ENCODE data around the gene FOXS1.

FOXS1 gene

DNA sequence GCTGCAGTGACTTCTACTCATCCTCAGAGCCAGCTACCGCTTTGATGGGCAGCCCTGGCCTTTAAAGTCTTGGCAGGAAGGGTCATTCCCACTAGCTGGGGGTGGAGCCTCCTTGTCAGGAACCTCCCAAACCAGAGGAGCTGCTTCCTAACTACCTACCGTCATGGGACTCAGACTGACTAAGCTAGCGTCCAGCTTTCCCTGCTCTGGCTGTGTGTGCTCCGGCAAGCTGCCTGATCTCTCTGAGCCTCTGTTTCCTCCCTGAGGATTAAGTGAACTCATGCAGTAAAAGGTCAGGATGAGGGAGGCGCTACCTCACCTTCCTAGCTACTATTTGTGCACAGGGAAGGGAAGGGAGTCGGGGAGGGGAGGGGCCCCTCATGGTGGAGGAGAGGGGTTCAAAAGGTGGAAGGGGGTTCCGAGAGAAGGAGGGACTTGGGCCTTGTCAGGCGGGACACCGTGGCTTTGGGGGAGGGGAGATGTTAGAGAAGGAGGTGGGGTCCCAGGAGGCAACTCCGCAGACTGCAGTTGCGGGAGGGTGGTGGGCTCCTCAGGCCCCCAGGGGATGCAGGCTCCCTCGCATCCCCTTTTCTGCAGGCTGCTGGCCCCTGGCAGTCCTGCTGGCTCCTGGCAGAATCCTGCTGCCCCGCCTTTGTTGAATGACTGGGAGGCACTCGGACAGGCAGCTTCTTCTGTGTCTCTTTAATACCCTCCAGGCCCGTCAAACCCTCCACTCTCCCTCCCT, 15.2 kb upstream of the FOXS1 start:
- no peak for DNase-seq

- no peak for DNase-seq
Observed at GRCh38 chr20:31859998-31860380, 14.6 kb upstream of the FOXS1 start.

DNA sequence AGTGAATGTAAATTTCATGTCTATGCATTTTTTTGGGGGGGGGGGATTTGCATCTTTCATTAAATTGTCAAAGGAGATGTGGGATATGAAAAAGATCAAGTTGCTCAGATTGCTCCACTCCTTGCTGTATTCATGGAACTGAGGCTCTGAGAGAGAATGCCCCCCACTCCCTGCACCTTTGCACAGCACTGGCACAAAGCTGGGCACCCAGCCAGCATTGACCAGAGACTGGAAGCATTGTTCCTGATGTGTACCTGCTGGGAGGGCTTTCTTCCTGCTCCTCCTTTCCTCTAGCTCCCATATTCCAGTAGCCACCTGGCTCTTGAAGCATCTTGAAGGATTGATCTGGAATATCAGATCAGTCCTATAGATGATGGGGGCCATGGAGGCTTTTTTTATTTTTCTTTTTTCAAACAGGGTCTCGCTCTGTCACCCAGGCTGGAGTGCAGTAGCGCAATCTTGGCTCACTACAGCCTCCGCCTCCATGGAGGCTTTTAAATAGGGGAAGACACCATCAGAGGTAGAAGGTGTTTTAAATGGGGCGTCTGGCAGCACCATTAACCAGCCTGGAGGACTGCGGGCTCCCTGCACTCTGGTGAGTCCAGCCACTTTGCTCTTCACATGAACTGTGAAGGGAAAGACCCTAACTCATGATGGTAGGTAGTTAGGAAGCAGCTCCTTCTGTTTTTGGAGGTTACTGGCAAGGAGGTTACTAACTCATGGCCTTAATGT, 14.0 kb upstream of the FOXS1 start:
- DNase-seq, result no peak

DNA sequence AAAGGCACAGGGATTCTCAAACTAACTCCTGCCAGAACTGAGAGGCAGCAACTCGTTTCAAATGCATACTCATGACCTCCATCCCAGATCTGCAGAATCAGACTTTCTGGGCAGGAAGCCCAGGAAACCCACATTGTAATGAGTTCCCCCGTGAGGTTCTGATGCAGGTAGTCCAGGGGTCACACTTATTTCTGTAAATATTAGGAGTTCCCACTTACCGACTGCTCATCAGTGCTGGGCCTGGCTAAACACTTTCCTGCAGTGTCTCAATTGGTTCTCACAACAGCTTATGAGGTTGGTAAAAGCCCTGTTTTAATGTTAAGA, 13.3 kb upstream of the FOXS1 start:
- peak; percentile 24 for DNase-seq

DNA sequence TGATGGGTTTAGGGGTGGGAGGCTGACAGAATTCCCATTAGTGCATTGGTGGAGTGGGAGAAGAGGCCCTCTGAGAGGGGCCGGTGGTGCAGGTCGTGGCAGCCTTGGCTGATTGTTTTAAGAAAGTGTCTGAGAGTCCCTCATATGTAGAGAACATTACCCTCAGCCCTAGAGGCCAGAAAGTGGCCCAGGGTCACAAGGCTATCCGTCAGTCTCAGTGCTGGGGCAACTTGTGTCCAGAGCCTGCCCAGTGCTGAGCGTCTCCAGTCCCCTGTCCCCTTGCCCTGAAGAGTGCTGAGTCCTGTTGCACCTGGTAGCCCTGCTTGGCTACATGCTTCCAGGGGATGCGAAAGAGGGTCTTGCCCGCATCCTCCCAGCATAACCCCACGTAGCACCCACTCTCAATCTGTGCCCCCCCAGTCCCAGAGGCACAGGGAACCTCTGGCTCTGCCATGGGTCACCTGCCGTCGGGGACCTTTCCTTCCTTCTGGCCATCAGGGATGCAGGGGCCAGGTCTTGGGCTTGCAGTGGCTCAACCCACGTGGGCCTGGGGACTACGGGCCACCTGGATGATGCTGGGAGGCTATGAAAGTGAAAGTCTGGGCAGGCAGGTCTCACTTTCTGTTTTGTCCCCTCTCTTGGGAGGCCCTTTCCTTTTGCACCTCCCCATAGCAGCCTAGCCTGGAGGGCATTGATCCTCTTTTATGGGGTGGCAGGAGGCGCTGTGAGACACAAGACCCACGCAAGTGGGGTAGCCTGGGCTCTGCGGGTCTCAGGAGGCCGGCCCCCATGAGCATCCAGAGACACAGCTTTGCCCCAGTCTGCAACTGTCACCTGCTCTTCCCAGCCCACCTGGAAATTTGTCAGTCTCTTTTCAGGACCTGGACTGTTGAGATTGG, 12.7 kb upstream of the FOXS1 start:
- peak; percentile 76 for DNase-seq

GRCh38 chr20:31856516-31856915, 11.1 kb upstream of the FOXS1 start:
- no peak for DNase-seq

- DNase-seq, result no peak
Observed at GRCh38 chr20:31853481-31853880, 8.1 kb upstream of the FOXS1 start.

GRCh38 chr20:31851240-31851955, 6.0 kb upstream of the FOXS1 start:
- DNase-seq, result no peak

DNA sequence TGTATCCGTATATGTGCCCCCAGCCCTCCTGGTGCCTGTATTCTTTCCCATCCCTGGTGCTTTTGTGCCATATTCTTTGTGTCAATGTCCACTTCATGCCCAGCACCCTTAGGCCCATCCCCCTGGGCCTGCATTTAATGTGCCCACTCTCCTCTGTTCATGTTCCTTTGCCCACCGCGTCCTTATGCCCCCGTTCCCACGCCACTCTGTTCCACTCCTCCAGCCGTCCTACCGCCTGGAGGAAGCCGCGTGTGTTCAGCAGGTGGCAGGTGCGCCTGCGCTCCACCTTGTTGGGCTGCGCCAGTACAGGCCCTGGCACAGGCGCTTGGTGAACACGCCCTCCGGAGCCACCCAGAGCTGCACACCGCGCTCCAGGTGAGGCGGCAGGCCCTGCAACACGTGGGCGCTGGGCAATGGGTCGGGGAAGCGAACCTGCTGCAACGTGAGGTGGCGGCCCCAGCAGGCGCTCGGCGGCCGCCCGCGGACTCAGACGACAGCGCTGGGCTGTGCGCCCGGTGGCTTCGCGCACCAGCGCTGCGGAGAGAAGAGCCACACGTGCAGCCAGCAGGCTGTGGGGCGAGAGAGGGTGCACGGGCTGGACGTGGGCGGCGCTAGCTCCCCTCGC, 4.0 kb upstream of the FOXS1 start:
- DNase-seq, result peak; percentile 88

- DNase-seq, result no peak
Observed at GRCh38 chr20:31848088-31848999, 2.9 kb upstream of the FOXS1 start.

- DNase-seq, result no peak
Observed at GRCh38 chr20:31846793-31847138, 1.4 kb upstream of the FOXS1 start.

DNA sequence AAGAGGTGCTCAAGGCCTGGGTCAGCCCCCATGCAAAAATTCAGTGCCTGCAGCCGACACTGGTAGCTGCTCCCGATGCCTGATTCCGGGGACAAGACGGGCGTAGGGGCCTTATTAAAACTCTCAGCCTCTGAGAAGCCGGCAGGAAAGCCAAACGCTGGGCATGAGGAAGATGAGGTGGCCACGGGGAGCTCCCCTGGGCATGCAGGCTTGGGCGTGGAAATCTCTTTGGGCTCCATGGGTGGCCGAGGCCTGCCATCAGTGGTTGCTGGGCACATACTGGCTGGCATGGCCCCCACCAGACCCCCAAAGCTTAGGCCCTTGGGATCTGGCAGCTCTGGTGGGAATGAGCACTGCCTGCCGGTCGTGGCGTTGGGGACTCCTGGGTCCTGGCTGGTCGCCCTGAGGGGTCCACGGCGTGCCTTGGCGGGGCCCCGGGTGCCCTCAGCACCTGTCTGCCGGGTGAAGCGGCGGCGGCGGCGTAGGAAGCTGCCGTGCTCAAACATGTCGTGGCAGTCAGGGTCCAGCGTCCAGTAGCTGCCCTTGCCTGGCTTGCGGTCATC, 586 bp downstream of the FOXS1 start:
- no peak for DNase-seq

- DNase-seq, result no peak
Observed at GRCh38 chr20:31843881-31844280, 1.5 kb downstream of the FOXS1 start.

DNA sequence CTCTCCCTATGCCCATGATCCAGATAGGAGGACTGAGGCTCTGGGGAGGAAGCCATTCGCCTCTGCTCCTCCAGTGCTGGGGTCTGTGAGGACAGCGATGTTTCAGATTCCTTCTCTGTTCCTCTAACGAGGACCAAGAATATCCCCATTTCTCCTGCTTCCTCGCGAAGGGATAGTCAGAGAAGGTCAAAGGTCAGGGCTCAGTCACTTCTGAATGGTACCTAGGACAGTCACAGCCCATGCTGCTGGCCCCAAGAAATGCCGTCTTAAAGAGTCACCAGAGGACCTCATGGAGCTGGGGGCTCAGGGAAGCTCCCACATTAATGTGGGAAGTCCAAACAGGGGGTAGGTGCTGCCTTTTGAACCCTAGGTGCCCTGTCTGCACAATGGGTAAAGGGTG, 2.1 kb downstream of the FOXS1 start:
- DNase-seq, result no peak

DNA sequence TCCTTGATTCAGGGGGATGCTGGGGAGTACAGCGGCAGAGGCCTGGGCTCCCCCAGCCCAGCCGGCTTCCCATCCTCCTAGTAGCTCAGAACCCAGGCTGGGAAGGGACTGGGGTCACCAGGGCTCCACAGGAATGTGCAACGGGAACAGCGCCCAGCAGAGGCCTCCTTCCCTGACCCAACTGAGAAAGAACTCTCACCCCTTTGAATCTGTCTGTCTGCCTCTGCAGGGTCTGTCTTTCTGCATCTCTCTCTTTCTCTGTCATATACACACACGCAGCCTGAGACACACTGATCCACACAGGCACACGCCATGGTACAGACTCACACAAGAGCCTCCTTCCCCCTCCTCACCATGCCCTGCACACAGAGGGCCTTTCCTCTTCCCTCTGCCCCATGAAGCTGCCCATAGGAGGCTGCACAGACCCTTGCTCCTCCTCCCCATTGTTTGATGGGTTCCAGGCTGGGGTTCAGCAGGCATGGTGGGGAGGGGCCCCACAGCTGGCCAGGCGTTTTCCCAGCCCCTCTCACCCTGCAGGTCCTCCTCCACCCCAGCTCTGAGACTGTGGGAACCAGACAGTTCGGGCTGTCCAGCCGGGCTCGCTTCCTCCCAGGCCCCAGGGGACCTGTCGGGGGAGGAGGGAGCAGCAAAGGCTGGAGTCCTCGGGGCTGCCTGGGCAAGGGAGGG, 2.8 kb downstream of the FOXS1 start:
- DNase-seq, result no peak

- no peak for DNase-seq
Observed at GRCh38 chr20:31841928-31842327, 3.5 kb downstream of the FOXS1 start.

GRCh38 chr20:31840906-31841816, 4.2 kb downstream of the FOXS1 start:
- DNase-seq, result no peak

DNA sequence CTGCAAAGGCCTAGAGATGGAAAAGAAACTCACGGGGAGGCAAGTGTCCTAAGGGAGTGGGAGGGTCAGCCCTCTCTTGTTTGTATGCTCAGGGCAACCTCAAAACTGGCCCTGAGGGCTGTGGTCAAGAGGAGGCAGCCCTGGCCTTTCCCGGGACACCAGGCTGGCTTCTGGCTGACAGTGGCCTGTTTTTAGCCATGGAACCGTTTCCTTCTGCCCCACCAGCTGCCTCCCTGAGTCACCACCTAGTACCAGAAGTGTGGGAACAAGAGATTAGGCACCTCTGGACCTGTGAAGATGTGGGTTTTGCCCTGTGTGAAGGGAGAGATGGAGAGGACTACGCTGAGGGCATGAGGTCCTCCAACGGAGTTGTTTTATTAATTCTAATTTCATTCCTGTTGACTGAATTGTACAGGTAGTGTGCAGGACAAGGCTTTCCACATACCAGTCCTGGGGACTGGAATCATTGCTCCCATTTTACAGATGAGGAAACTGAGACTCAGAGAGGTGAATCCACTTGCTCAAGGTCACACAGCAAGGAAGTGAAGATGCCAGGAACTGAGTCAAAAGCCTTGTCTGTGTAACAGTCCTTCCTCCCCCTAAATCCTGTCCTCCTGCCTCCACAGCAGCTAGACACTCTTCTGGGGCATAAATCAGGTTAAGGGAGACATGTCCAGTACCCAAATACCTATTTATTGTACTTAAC, 5.5 kb downstream of the FOXS1 start:
- no peak for DNase-seq
